ENCODE results near the gene TBC1D20. TPM values are rescaled to one million over a fixed set of nuclear protein-coding genes. Genes with fewer than 3 reads are reported as not detected.
A peak's percentile ranks its signal among the peaks of the same experiment; 100 is the strongest.
"Not testable (repeated sequence)": the region's sequence is repeated elsewhere in the genome, so short reads cannot be mapped to it uniquely, and the experiment has no call there.

TBC1D20 gene
- total RNA-seq = 10 to 100 TPM; 27.0 to 28.1 TPM

GRCh38 chr20:462199-462991 lies at the start of gene TBC1D20:
Gene TBC1D20, minus strand, starts transcription at chr20:462533. Its CDS starts 128 bp downstream, at chr20:462405.
- Mint-ChIP-seq H3K27me3 (peaks cover 4% of the 10 kb centered on the region), H3K4me1 (peaks cover 39% of the 10 kb centered on the region), H3K27ac (peak within 1 kb of the TSS; percentile 95), H3K4me3 (peak within 1 kb of the TSS; percentile 100), H3K9me3 (peaks cover 2% of the 10 kb centered on the region), H3K36me3 (ENCODE audit: low read depth) (peaks cover 21% of the 10 kb centered on the region)
- CTCF ChIA-PET = interaction anchor here (0.7 to 2.4 kb wide), 6 partner anchors 14 to 138 kb away, joined by 3 to 11 read pairs (median 3); no protein-coding TSS in a partner anchor
- peak; percentile 88 for DNase-seq
- POLR2A ChIA-PET = interaction anchor here (0.6 to 4.1 kb wide), 13 partner anchors 11 to 136 kb away, joined by 3 to 38 read pairs (median 4); partner anchors contain the start of genes CSNK2A1, RBCK1 and TRIB3

GRCh38 chr20:510328-511057 lies 48.2 kb upstream of the TBC1D20 start:
- DNase-seq, H3K27me3 Mint-ChIP-seq, POLR2A ChIA-PET, H3K4me1 Mint-ChIP-seq, H3K4me3 Mint-ChIP-seq, H3K9me3 Mint-ChIP-seq, CTCF ChIA-PET, H3K27ac Mint-ChIP-seq: not testable (repeated sequence)
- H3K36me3 Mint-ChIP-seq (ENCODE audit: low read depth) = peaks cover 40% of the 10 kb centered on the region

- not testable (repeated sequence) for DNase-seq, H3K4me3 Mint-ChIP-seq, H3K9me3 Mint-ChIP-seq, H3K27ac Mint-ChIP-seq, H3K4me1 Mint-ChIP-seq, H3K27me3 Mint-ChIP-seq
- ChIA-PET POLR2A (interaction anchor here (2.8 kb wide), 1 partner anchor 35 kb away, joined by 7 read pairs; the partner anchor contains the start of gene CSNK2A1), CTCF (interaction anchor here (0.6 to 1.0 kb wide), 3 partner anchors 27 to 154 kb away, joined by 3 to 6 read pairs (median 3); no protein-coding TSS in a partner anchor)
- peaks cover 35% of the 10 kb centered on the region for H3K36me3 Mint-ChIP-seq (ENCODE audit: low read depth)
Observed at GRCh38 chr20:508364-508787, 46.0 kb upstream of the TBC1D20 start.

- Mint-ChIP-seq H3K27me3 (no peaks in the 10 kb centered on the region), H3K4me1 (peaks cover 6% of the 10 kb centered on the region), H3K9me3 (no peaks in the 10 kb centered on the region), H3K36me3 (ENCODE audit: low read depth) (peaks cover 40% of the 10 kb centered on the region), H3K4me3 (no peak overlapping the region), H3K27ac (no peak overlapping the region)
- CTCF ChIA-PET = interaction anchor here (1.0 kb wide), 1 partner anchor 153 kb away, joined by 3 read pairs; no protein-coding TSS in a partner anchor
- DNase-seq = no peak
- POLR2A ChIA-PET = interaction anchor here (2.8 kb wide), 1 partner anchor 35 kb away, joined by 7 read pairs; the partner anchor contains the start of gene CSNK2A1
Observed at GRCh38 chr20:507761-508332, 45.5 kb upstream of the TBC1D20 start.

- CTCF ChIA-PET = no interaction called here
- Mint-ChIP-seq H3K27ac (no peak overlapping the region), H3K27me3 (no peaks in the 10 kb centered on the region), H3K4me1 (peaks cover 6% of the 10 kb centered on the region), H3K4me3 (no peak overlapping the region), H3K36me3 (ENCODE audit: low read depth) (peaks cover 47% of the 10 kb centered on the region), H3K9me3 (no peaks in the 10 kb centered on the region)
- DNase-seq = no peak
- POLR2A ChIA-PET = interaction anchor here (2.8 kb wide), 1 partner anchor 36 kb away, joined by 7 read pairs; the partner anchor contains the start of gene CSNK2A1
Observed at GRCh38 chr20:507006-507758, 44.8 kb upstream of the TBC1D20 start.

- ChIA-PET CTCF (interaction anchor here (0.7 kb wide), 1 partner anchor 151 kb away, joined by 3 read pairs; no protein-coding TSS in a partner anchor), POLR2A (no interaction called here)
- Mint-ChIP-seq H3K27ac (no peak overlapping the region), H3K27me3 (no peaks in the 10 kb centered on the region), H3K9me3 (no peaks in the 10 kb centered on the region), H3K36me3 (ENCODE audit: low read depth) (peaks cover 56% of the 10 kb centered on the region), H3K4me3 (no peak overlapping the region), H3K4me1 (no peaks in the 10 kb centered on the region)
- no peak for DNase-seq
Observed at GRCh38 chr20:504632-505075, 42.3 kb upstream of the TBC1D20 start.

- H3K9me3 Mint-ChIP-seq = no peaks in the 10 kb centered on the region
- H3K36me3 Mint-ChIP-seq (ENCODE audit: low read depth) = peaks cover 65% of the 10 kb centered on the region
- no peak overlapping the region for H3K4me3 Mint-ChIP-seq
- H3K27me3 Mint-ChIP-seq = no peaks in the 10 kb centered on the region
- DNase-seq = no peak
- POLR2A ChIA-PET = no interaction called here
- no peak overlapping the region for H3K27ac Mint-ChIP-seq
- no peaks in the 10 kb centered on the region for H3K4me1 Mint-ChIP-seq
- CTCF ChIA-PET = interaction anchor here (1.5 kb wide), 1 partner anchor 25 kb away, joined by 4 read pairs; no protein-coding TSS in a partner anchor
Observed at GRCh38 chr20:503048-503737, 40.9 kb upstream of the TBC1D20 start.

- Mint-ChIP-seq H3K9me3 (no peaks in the 10 kb centered on the region), H3K27me3 (no peaks in the 10 kb centered on the region), H3K4me1 (no peaks in the 10 kb centered on the region), H3K27ac (no peak overlapping the region), H3K36me3 (ENCODE audit: low read depth) (peaks cover 66% of the 10 kb centered on the region), H3K4me3 (no peak overlapping the region)
- ChIA-PET CTCF (no interaction called here), POLR2A (no interaction called here)
- no peak for DNase-seq
Observed at GRCh38 chr20:497979-498378, 35.6 kb upstream of the TBC1D20 start.

- no peaks in the 10 kb centered on the region for H3K4me1 Mint-ChIP-seq
- DNase-seq = no peak
- H3K27me3 Mint-ChIP-seq = no peaks in the 10 kb centered on the region
- H3K4me3 Mint-ChIP-seq = no peak overlapping the region
- no peaks in the 10 kb centered on the region for H3K9me3 Mint-ChIP-seq
- no peak overlapping the region for H3K27ac Mint-ChIP-seq
- peaks cover 64% of the 10 kb centered on the region for H3K36me3 Mint-ChIP-seq (ENCODE audit: low read depth)
- ChIA-PET POLR2A (no interaction called here), CTCF (no interaction called here)
Observed at GRCh38 chr20:496126-496696, 33.9 kb upstream of the TBC1D20 start.

GRCh38 chr20:492159-492558 lies 29.8 kb upstream of the TBC1D20 start:
- Mint-ChIP-seq H3K4me1 (no peaks in the 10 kb centered on the region), H3K9me3 (no peaks in the 10 kb centered on the region), H3K36me3 (ENCODE audit: low read depth) (peaks cover 63% of the 10 kb centered on the region), H3K27ac (no peak overlapping the region), H3K4me3 (no peak overlapping the region), H3K27me3 (no peaks in the 10 kb centered on the region)
- no peak for DNase-seq
- POLR2A ChIA-PET = interaction anchor here (1.2 kb wide), 1 partner anchor 51 kb away, joined by 3 read pairs; no protein-coding TSS in a partner anchor
- CTCF ChIA-PET = interaction anchor here (1.0 to 2.0 kb wide), 6 partner anchors 9 to 162 kb away, joined by 3 to 8 read pairs (median 4); no protein-coding TSS in a partner anchor

GRCh38 chr20:487655-488054 lies 25.3 kb upstream of the TBC1D20 start:
- POLR2A ChIA-PET = no interaction called here
- H3K27ac Mint-ChIP-seq = no peak overlapping the region
- no peak for DNase-seq
- H3K36me3 Mint-ChIP-seq (ENCODE audit: low read depth) = peaks cover 77% of the 10 kb centered on the region
- CTCF ChIA-PET = interaction anchor here (0.6 kb wide), 1 partner anchor 107 kb away, joined by 3 read pairs; the partner anchor contains the start of gene TRIB3
- H3K27me3 Mint-ChIP-seq = no peaks in the 10 kb centered on the region
- no peaks in the 10 kb centered on the region for H3K4me1 Mint-ChIP-seq
- no peaks in the 10 kb centered on the region for H3K9me3 Mint-ChIP-seq
- H3K4me3 Mint-ChIP-seq = no peak overlapping the region
